ENCODE data around the gene CACNA1E. TPM values are rescaled to one million over a fixed set of nuclear protein-coding genes. Genes with fewer than 3 reads are reported as not detected.

Gene CACNA1E
- total and polyA plus RNA-seq, 9 donors = 0.17 to 0.70 (median 0.38) TPM

GRCh38 chr1:181453541-181454201, 29.6 kb upstream of the CACNA1E start:
- H3K27ac ChIP-seq (ENCODE audit: low read length) = no peak overlapping the region
- no peaks in the 10 kb centered on the region for H3K4me1 ChIP-seq (ENCODE audit: control insufficient read depth, insufficient read depth, low read length)
- no peaks in the 10 kb centered on the region for H3K27me3 ChIP-seq (ENCODE audit: control insufficient read depth, insufficient read depth, low read length)
- no peak overlapping the region for H3K4me3 ChIP-seq (ENCODE audit: low read length)
- H3K9me3 ChIP-seq (replicated peaks; ENCODE audit: control insufficient read depth, low read depth, low read length) = no peaks in the 10 kb centered on the region
- 35% methylated on average over 2 of the region's 3 CpGs for WGBS (ENCODE audit: insufficient coverage)
- DNase-seq = no peak
- no peaks in the 10 kb centered on the region for H3K36me3 ChIP-seq (ENCODE audit: control insufficient read depth, insufficient read depth, low read length)

DNA sequence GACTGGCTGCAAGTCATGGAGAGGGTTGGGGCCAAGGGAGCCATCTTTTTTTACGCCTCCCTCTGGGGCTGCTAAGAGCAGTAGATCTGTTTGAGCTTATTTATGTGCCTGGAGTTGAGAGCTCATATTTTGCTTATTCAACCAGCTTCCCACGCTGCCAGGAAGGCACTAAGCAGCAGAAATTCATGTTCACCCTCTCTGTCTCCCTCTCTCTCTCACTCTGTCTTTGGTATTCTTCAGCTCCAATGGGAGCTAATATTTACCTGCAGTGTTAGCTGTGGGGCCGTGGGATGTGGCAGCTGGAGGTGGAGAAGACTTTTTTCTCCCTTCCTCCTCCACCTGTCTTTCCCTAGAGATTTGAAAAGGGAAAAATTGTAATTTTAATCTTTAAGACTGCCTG, 26.8 kb upstream of the CACNA1E start:
- no peak overlapping the region for H3K27ac ChIP-seq (ENCODE audit: low read length)
- no peaks in the 10 kb centered on the region for H3K36me3 ChIP-seq (ENCODE audit: control insufficient read depth, insufficient read depth, low read length)
- H3K4me3 ChIP-seq (ENCODE audit: low read length) = no peak overlapping the region
- no peaks in the 10 kb centered on the region for H3K4me1 ChIP-seq (ENCODE audit: control insufficient read depth, insufficient read depth, low read length)
- no peak for DNase-seq
- no peaks in the 10 kb centered on the region for H3K27me3 ChIP-seq (ENCODE audit: control insufficient read depth, insufficient read depth, low read length)
- no peaks in the 10 kb centered on the region for H3K9me3 ChIP-seq (replicated peaks; ENCODE audit: control insufficient read depth, low read depth, low read length)
- no CpG with 5 or more reads among the region's 3 CpGs for WGBS (ENCODE audit: insufficient coverage)

- DNase-seq = no peak
- 83% methylated on average over 1 of the region's 2 CpGs for WGBS (ENCODE audit: insufficient coverage)
Measured at GRCh38 chr1:181458419-181458818, 24.9 kb upstream of the CACNA1E start.

GRCh38 chr1:181459067-181459466, 24.2 kb upstream of the CACNA1E start:
- Histone ChIP-seq H3K27ac (ENCODE audit: low read length) (no peak overlapping the region), H3K4me3 (ENCODE audit: low read length) (no peak overlapping the region), H3K27me3 (ENCODE audit: control insufficient read depth, insufficient read depth, low read length) (no peaks in the 10 kb centered on the region), H3K36me3 (ENCODE audit: control insufficient read depth, insufficient read depth, low read length) (no peaks in the 10 kb centered on the region), H3K9me3 (replicated peaks; ENCODE audit: control insufficient read depth, low read depth, low read length) (no peaks in the 10 kb centered on the region), H3K4me1 (ENCODE audit: control insufficient read depth, insufficient read depth, low read length) (no peaks in the 10 kb centered on the region)
- WGBS (ENCODE audit: insufficient coverage) = 100% methylated on average over 1 of the region's 2 CpGs
- no peak for DNase-seq

More at GRCh38 chr1:181458419-181458818, 24.9 kb upstream of the CACNA1E start:
- Histone ChIP-seq H3K27me3 (ENCODE audit: control insufficient read depth, insufficient read depth, low read length) (no peaks in the 10 kb centered on the region), H3K4me3 (ENCODE audit: low read length) (no peak overlapping the region), H3K4me1 (ENCODE audit: control insufficient read depth, insufficient read depth, low read length) (no peaks in the 10 kb centered on the region), H3K27ac (ENCODE audit: low read length) (no peak overlapping the region), H3K9me3 (replicated peaks; ENCODE audit: control insufficient read depth, low read depth, low read length) (no peaks in the 10 kb centered on the region), H3K36me3 (ENCODE audit: control insufficient read depth, insufficient read depth, low read length) (no peaks in the 10 kb centered on the region)

- H3K27me3 ChIP-seq (ENCODE audit: control insufficient read depth, insufficient read depth, low read length) = peaks cover 8% of the 10 kb centered on the region
- H3K36me3 ChIP-seq (ENCODE audit: control insufficient read depth, insufficient read depth, low read length) = no peaks in the 10 kb centered on the region
- H3K4me1 ChIP-seq (ENCODE audit: control insufficient read depth, insufficient read depth, low read length) = no peaks in the 10 kb centered on the region
- no peaks in the 10 kb centered on the region for H3K9me3 ChIP-seq (replicated peaks; ENCODE audit: control insufficient read depth, low read depth, low read length)
- H3K27ac ChIP-seq (ENCODE audit: low read length) = no peak overlapping the region
- no peak for DNase-seq
- H3K4me3 ChIP-seq (ENCODE audit: low read length) = no peak overlapping the region
- WGBS (ENCODE audit: insufficient coverage) = 40% methylated on average over 3 of the region's 5 CpGs
Measured at GRCh38 chr1:181469829-181470228, 13.5 kb upstream of the CACNA1E start.

DNA sequence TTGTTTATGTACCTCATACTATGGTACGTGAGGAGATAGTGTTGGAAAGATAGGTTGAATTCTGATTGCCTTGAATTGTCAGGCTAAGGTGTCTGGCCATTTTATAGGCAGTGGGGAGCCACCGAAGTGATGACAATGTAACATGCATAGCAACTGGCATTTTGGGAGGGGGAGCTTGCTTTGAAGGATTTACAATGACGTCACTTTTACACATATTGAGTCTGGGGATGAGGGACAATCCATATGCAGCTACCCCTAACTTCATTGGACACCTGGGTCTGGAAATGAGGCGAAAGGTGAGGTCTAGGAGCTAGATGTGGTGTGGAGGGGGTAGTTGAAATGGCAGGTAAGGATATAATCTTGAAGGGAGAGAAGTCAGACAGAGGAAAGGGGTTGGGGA, 7.7 kb upstream of the CACNA1E start:
- Histone ChIP-seq H3K9me3 (replicated peaks; ENCODE audit: control insufficient read depth, low read depth, low read length) (no peaks in the 10 kb centered on the region), H3K27ac (ENCODE audit: low read length) (no peak overlapping the region), H3K36me3 (ENCODE audit: control insufficient read depth, insufficient read depth, low read length) (no peaks in the 10 kb centered on the region), H3K4me3 (ENCODE audit: low read length) (no peak overlapping the region), H3K4me1 (ENCODE audit: control insufficient read depth, insufficient read depth, low read length) (peaks cover 6% of the 10 kb centered on the region), H3K27me3 (ENCODE audit: control insufficient read depth, insufficient read depth, low read length) (peaks cover 28% of the 10 kb centered on the region)
- WGBS (ENCODE audit: insufficient coverage) = 67% methylated on average over 3 of the region's 4 CpGs
- no peak for DNase-seq

GRCh38 chr1:181476581-181476980, 6.7 kb upstream of the CACNA1E start:
- 52% methylated on average over 5 of the region's 8 CpGs for whole genome bisulfite sequencing (ENCODE audit: insufficient coverage)
- H3K27me3 ChIP-seq (ENCODE audit: control insufficient read depth, insufficient read depth, low read length) = peaks cover 37% of the 10 kb centered on the region

DNA sequence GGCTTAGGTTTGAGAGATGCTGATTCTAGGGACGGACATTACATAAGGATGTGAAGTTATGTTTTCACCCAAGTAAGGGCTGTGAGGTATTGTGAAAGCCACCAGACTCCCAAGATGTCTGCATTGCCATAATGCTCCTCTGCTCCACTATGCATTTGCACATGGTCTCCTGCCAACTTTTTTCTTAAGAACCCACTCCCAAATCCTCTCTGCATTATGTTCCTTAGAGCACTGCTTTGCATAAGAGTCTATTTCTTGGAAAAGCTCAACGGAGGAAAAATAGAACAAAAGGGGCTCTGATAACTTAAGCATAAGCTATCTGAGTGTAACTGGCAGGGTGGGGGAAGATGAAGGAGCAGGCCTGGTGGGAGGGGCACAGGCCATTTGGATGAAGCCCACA, 5.0 kb upstream of the CACNA1E start:
- DNase-seq = no peak
- peaks cover 51% of the 10 kb centered on the region for H3K27me3 ChIP-seq (ENCODE audit: control insufficient read depth, insufficient read depth, low read length)
- no peaks in the 10 kb centered on the region for H3K9me3 ChIP-seq (replicated peaks; ENCODE audit: control insufficient read depth, low read depth, low read length)
- no peak overlapping the region for H3K27ac ChIP-seq (ENCODE audit: low read length)
- no peak overlapping the region for H3K4me3 ChIP-seq (ENCODE audit: low read length)
- no peaks in the 10 kb centered on the region for H3K36me3 ChIP-seq (ENCODE audit: control insufficient read depth, insufficient read depth, low read length)
- H3K4me1 ChIP-seq (ENCODE audit: control insufficient read depth, insufficient read depth, low read length) = peaks cover 8% of the 10 kb centered on the region
- WGBS (ENCODE audit: insufficient coverage) = 50% methylated on average over 1 of the region's 2 CpGs

More at GRCh38 chr1:181476581-181476980, 6.7 kb upstream of the CACNA1E start:
- H3K27ac ChIP-seq (ENCODE audit: low read length) = no peak overlapping the region
- H3K4me1 ChIP-seq (ENCODE audit: control insufficient read depth, insufficient read depth, low read length) = peaks cover 6% of the 10 kb centered on the region
- no peaks in the 10 kb centered on the region for H3K36me3 ChIP-seq (ENCODE audit: control insufficient read depth, insufficient read depth, low read length)
- H3K9me3 ChIP-seq (replicated peaks; ENCODE audit: control insufficient read depth, low read depth, low read length) = no peaks in the 10 kb centered on the region
- DNase-seq = no peak
- H3K4me3 ChIP-seq (ENCODE audit: low read length) = no peak overlapping the region

- no CpG with 5 or more reads among the region's 3 CpGs for WGBS (ENCODE audit: insufficient coverage)
- peak; percentile 75 for DNase-seq
- no peak overlapping the region for H3K27ac ChIP-seq (ENCODE audit: low read length)
- peaks cover 8% of the 10 kb centered on the region for H3K4me1 ChIP-seq (ENCODE audit: control insufficient read depth, insufficient read depth, low read length)
- peaks cover 61% of the 10 kb centered on the region for H3K27me3 ChIP-seq (ENCODE audit: control insufficient read depth, insufficient read depth, low read length)
- no peaks in the 10 kb centered on the region for H3K36me3 ChIP-seq (ENCODE audit: control insufficient read depth, insufficient read depth, low read length)
- H3K4me3 ChIP-seq (ENCODE audit: low read length) = no peak overlapping the region
- H3K9me3 ChIP-seq (replicated peaks; ENCODE audit: control insufficient read depth, low read depth, low read length) = no peaks in the 10 kb centered on the region
Measured at GRCh38 chr1:181479137-181479745, 4.1 kb upstream of the CACNA1E start.

- Histone ChIP-seq H3K27me3 (ENCODE audit: control insufficient read depth, insufficient read depth, low read length) (peaks cover 80% of the 10 kb centered on the region), H3K27ac (ENCODE audit: low read length) (no peak overlapping the region), H3K9me3 (replicated peaks; ENCODE audit: control insufficient read depth, low read depth, low read length) (no peaks in the 10 kb centered on the region), H3K36me3 (ENCODE audit: control insufficient read depth, insufficient read depth, low read length) (no peaks in the 10 kb centered on the region), H3K4me3 (ENCODE audit: low read length) (no peak overlapping the region), H3K4me1 (ENCODE audit: control insufficient read depth, insufficient read depth, low read length) (peaks cover 17% of the 10 kb centered on the region)
- no peak for DNase-seq
- WGBS (ENCODE audit: insufficient coverage) = 13% methylated on average over 31 of the region's 36 CpGs
Measured at GRCh38 chr1:181482001-181482430, 1.3 kb upstream of the CACNA1E start.

Data from muscle of leg (tissue), 11 donors.